ENCODE data around the gene KLK15. TPM values are rescaled to one million over a fixed set of nuclear protein-coding genes. Genes with fewer than 3 reads are reported as not detected.
A peak's percentile ranks its signal among the peaks of the same experiment; 100 is the strongest.

KLK15 gene
- total and polyA plus RNA-seq, 2 of the 13 experiments (the other 11 are each of a cell fraction or from before 2014, with no cell fraction given), result not detected

DNA sequence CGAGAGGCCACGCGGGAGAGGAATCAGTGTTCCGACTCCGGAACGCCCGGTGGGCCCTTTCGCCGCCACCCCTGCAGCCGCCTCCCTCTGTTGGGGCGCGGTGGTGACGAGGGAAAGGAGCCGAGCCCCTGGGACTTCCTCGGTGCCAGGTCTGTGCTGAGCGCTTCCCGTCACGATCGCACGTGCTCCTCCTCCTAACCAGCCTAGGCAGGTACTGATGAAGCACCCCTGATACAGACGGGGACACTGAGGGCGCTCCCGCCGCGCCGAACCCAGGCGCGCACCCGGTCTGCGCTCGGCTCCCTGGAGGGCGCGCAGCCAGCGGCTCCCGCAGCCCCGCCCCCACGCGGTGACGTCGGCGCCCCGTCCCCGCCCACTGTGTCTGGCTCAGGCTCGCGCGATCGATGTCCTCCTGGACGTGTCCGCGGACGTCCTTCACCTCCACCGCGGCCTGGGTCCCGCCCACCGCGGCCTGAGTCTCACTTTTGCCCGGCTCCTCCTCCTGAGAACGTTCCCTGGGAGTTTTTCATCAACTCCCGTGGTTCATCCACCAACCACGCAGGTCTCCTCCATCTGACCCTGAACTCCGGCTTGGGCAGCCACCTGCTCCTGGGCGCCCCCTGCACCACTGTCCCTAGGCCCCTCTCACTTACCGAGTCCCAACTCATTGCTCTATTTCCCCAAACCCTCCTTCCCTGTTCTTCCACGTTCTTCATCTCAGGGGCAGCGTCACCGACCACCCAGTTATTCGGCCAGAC lies 2.6 kb upstream of the KLK15 start (continued):
- TF ChIP-seq, protein P1, sequence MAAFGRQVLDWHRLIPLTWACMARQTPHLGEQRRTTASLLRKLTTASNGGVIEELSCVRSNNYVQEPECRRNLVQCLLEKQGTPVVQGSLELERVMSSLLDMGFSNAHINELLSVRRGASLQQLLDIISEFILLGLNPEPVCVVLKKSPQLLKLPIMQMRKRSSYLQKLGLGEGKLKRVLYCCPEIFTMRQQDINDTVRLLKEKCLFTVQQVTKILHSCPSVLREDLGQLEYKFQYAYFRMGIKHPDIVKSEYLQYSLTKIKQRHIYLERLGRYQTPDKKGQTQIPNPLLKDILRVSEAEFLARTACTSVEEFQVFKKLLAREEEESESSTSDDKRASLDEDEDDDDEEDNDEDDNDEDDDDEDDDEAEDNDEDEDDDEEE (CRISPR knock-in tag; IDR thresholded peaks at IDR 0.05), result no peak
- TF ChIP-seq SRY (CRISPR knock-in tag; IDR thresholded peaks at IDR 0.05), result 0 out of 2 replicates have a peak, but pooled peaks have one; percentile 27
- TF ChIP-seq ZNF557 (CRISPR knock-in tag; IDR thresholded peaks at IDR 0.05), result no peak
- TF ChIP-seq, protein P2, sequence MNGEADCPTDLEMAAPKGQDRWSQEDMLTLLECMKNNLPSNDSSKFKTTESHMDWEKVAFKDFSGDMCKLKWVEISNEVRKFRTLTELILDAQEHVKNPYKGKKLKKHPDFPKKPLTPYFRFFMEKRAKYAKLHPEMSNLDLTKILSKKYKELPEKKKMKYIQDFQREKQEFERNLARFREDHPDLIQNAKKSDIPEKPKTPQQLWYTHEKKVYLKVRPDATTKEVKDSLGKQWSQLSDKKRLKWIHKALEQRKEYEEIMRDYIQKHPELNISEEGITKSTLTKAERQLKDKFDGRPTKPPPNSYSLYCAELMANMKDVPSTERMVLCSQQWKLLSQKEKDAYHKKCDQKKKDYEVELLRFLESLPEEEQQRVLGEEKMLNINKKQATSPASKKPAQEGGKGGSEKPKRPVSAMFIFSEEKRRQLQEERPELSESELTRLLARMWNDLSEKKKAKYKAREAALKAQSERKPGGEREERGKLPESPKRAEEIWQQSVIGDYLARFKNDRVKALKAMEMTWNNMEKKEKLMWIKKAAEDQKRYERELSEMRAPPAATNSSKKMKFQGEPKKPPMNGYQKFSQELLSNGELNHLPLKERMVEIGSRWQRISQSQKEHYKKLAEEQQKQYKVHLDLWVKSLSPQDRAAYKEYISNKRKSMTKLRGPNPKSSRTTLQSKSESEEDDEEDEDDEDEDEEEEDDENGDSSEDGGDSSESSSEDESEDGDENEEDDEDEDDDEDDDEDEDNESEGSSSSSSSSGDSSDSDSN (CRISPR knock-in tag; IDR thresholded peaks at IDR 0.05), result peak; percentile 72
- peak; percentile 39 for TF ChIP-seq HNRNPLL (IDR thresholded peaks at IDR 0.05; ENCODE audit: low read depth, low read length, poor library complexity, severe bottlenecking)
- TF ChIP-seq, protein P3, sequence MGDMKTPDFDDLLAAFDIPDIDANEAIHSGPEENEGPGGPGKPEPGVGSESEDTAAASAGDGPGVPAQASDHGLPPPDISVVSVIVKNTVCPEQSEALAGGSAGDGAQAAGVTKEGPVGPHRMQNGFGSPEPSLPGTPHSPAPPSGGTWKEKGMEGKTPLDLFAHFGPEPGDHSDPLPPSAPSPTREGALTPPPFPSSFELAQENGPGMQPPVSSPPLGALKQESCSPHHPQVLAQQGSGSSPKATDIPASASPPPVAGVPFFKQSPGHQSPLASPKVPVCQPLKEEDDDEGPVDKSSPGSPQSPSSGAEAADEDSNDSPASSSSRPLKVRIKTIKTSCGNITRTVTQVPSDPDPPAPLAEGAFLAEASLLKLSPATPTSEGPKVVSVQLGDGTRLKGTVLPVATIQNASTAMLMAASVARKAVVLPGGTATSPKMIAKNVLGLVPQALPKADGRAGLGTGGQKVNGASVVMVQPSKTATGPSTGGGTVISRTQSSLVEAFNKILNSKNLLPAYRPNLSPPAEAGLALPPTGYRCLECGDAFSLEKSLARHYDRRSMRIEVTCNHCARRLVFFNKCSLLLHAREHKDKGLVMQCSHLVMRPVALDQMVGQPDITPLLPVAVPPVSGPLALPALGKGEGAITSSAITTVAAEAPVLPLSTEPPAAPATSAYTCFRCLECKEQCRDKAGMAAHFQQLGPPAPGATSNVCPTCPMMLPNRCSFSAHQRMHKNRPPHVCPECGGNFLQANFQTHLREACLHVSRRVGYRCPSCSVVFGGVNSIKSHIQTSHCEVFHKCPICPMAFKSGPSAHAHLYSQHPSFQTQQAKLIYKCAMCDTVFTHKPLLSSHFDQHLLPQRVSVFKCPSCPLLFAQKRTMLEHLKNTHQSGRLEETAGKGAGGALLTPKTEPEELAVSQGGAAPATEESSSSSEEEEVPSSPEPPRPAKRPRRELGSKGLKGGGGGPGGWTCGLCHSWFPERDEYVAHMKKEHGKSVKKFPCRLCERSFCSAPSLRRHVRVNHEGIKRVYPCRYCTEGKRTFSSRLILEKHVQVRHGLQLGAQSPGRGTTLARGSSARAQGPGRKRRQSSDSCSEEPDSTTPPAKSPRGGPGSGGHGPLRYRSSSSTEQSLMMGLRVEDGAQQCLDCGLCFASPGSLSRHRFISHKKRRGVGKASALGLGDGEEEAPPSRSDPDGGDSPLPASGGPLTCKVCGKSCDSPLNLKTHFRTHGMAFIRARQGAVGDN (CRISPR knock-in tag; IDR thresholded peaks at IDR 0.05), result peak; percentile 68
- TF ChIP-seq, protein P4, sequence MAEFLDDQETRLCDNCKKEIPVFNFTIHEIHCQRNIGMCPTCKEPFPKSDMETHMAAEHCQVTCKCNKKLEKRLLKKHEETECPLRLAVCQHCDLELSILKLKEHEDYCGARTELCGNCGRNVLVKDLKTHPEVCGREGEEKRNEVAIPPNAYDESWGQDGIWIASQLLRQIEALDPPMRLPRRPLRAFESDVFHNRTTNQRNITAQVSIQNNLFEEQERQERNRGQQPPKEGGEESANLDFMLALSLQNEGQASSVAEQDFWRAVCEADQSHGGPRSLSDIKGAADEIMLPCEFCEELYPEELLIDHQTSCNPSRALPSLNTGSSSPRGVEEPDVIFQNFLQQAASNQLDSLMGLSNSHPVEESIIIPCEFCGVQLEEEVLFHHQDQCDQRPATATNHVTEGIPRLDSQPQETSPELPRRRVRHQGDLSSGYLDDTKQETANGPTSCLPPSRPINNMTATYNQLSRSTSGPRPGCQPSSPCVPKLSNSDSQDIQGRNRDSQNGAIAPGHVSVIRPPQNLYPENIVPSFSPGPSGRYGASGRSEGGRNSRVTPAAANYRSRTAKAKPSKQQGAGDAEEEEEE (CRISPR knock-in tag; IDR thresholded peaks at IDR 0.05; ENCODE audit: borderline replicate concordance), result 0 out of 2 replicates have a peak, but pooled peaks have one; percentile 21
- TF ChIP-seq DNMT1 (CRISPR knock-in tag; IDR thresholded peaks at IDR 0.05), result no peak
- no peak for TF ChIP-seq KMT2A (CRISPR knock-in tag; IDR thresholded peaks at IDR 0.05)
- TF ChIP-seq ZNF619 (CRISPR knock-in tag; IDR thresholded peaks at IDR 0.05), result 0 out of 2 replicates have a peak, but pooled peaks have one; percentile 29
- no peak for TF ChIP-seq ZSCAN30 (CRISPR knock-in tag; IDR thresholded peaks at IDR 0.05)
- TF ChIP-seq FOXP1 (IDR thresholded peaks at IDR 0.05), result no peak
- TF ChIP-seq FOXP1 (CRISPR knock-in tag; IDR thresholded peaks at IDR 0.05), result no peak
- TF ChIP-seq GABPB1 (CRISPR knock-in tag; IDR thresholded peaks at IDR 0.05), result peak; percentile 60
- 0 out of 2 replicates have a peak, but pooled peaks have one; percentile 16 for TF ChIP-seq ZNF205 (CRISPR knock-in tag; IDR thresholded peaks at IDR 0.05)
- no peak for TF ChIP-seq ZSCAN12 (CRISPR knock-in tag; IDR thresholded peaks at IDR 0.05)
- TF ChIP-seq MTF2 (CRISPR knock-in tag; IDR thresholded peaks at IDR 0.05; ENCODE audit: borderline replicate concordance), result peak; percentile 57; the same call in 1 of the 2 replicates
- TF ChIP-seq ZMYM4 (CRISPR knock-in tag; IDR thresholded peaks at IDR 0.05), result peak; percentile 33; the same call in 1 of the 2 replicates
